Testis (tissue), 3 donors: ENCODE data around the gene ANO10. TPM values are rescaled to one million over a fixed set of nuclear protein-coding genes. Genes with fewer than 3 reads are reported as not detected.
"Not testable (repeated sequence)": the region's sequence is repeated elsewhere in the genome, so short reads cannot be mapped to it uniquely, and the experiment has no call there.

Experiments
- DNase-seq: peaks from one replicate; pipeline ENCODE4 v3.0.0-alpha.2; 2019
- H3K27ac ChIP-seq, 2 donors: fragments of 200-600 bp; sonication (generic); one replicate each; pipeline ENCODE4 v1.5.1; 2019
- H3K27me3 ChIP-seq: fragments of 200-600 bp; sonication (generic); one replicate; pipeline ENCODE4 v1.5.1; 2019
- H3K36me3 ChIP-seq: fragments of 200-600 bp; sonication (generic); one replicate; pipeline ENCODE4 v1.5.1; 2017; ENCODE audit warnings: low read depth; ENCODE audit errors: missing control alignments
- H3K4me1 ChIP-seq: fragments of 200-600 bp; sonication (generic); one replicate; pipeline ENCODE4 v1.5.1; 2019
- H3K4me3 ChIP-seq, 2 donors: fragments of 200-600 bp; sonication (generic); one replicate each; pipeline ENCODE4 v1.5.1; 2017 to 2019
- H3K9me3 ChIP-seq: fragments of 200-600 bp; sonication (generic); one replicate; pipeline ENCODE4 v1.5.1; 2017
- POLR2A ChIP-seq: fragments of 450-650 bp; IDR thresholded peaks from one replicate; pipeline ENCODE4 v1.6.1; 2017; ENCODE audit warnings: antibody characterized with exemption, mild to moderate bottlenecking, moderate library complexity
- WGBS, 2 donors: methylation state at CpG; one replicate each; pipeline ENCODE4 v1.1.5; 2018; 5-methylcytosine and 5-hydroxymethylcytosine counted together
- intact Hi-C: fragments of 100-400 bp; cut with DNase I; formaldehyde crosslinking; loops from one replicate; pipeline ENCODE4 v1.15.1; 2023; ENCODE audit warnings: low total_unique reads
- polyA plus RNA-seq: library from polyadenylated mRNA; stranded (reverse); fragments of 350-450 nt; fragmentation: Illumina TruSeq; extraction: RNeasy Lipid Tissue Mini Kit (QIAGEN cat#74804); gene quantifications from one replicate; pipeline ENCODE4 v1.2.3, GENCODE V29; 2014; ENCODE audit warnings: low read depth, low replicate concordance; ENCODE audit not compliant: insufficient read depth
- total RNA-seq, 2 donors: library from RNA; depleted of rRNA; stranded (reverse); fragments of >200 nt; gene quantifications; one replicate each; pipeline ENCODE4 v1.2.3, GENCODE V29; 2016
- TF ChIP-seq, protein P1 (sequence below), 3 experiments: fragments of 450-650 bp in 2 of 3; fragments of 200-600 bp in 1 of 3; sonication (generic) in 1 of 3; IDR thresholded peaks; one replicate each; pipeline ENCODE4 v1.5.1; 2016 to 2019; ENCODE audit warnings: antibody characterized with exemption in 3 of 3, mild to moderate bottlenecking in 2 of 3, moderate library complexity in 1 of 3

ANO10 gene
- total and polyA plus RNA-seq, 3 donors from 2014 or later: 19.9 to 26.3 (median 25.0) TPM

DNA sequence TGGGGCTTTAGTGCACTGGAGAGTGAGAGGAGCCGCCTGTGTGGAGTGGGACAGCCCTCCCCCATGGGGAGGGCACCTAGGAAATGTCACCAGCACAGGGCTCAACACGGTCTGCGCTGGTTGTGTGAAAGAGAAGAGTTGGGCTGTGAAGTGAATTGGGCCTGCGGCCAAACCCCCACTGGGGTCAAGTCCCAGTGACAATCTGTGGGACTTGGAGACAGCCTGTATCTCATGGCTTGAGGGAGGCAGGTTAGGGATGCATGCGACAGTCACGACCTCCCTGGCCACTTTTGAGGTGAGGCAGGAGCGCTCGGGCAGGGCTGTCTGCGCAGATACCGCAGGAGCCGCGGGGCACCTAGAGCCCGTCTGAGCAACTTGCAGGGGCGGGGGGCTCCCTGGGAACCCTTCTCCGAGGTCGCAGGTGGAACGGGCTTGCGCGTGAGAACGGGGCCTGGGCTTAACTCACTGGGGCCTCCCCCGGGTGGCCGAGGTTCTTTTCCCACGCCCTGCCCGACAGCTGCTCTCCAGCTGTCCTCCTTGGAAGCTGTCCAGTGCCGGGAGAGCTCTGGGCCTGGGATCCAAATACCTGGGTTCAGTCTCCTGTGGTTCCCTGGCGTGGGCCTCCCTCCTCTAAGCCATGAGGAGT is 258.1 kb downstream of the ANO10 start:
- H3K9me3 ChIP-seq: no peaks in the 10 kb centered on the region
- no peaks in the 10 kb centered on the region for H3K36me3 ChIP-seq
- H3K4me1 ChIP-seq: no peaks in the 10 kb centered on the region
- TF ChIP-seq, protein P1, sequence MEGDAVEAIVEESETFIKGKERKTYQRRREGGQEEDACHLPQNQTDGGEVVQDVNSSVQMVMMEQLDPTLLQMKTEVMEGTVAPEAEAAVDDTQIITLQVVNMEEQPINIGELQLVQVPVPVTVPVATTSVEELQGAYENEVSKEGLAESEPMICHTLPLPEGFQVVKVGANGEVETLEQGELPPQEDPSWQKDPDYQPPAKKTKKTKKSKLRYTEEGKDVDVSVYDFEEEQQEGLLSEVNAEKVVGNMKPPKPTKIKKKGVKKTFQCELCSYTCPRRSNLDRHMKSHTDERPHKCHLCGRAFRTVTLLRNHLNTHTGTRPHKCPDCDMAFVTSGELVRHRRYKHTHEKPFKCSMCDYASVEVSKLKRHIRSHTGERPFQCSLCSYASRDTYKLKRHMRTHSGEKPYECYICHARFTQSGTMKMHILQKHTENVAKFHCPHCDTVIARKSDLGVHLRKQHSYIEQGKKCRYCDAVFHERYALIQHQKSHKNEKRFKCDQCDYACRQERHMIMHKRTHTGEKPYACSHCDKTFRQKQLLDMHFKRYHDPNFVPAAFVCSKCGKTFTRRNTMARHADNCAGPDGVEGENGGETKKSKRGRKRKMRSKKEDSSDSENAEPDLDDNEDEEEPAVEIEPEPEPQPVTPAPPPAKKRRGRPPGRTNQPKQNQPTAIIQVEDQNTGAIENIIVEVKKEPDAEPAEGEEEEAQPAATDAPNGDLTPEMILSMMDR (IDR thresholded peaks at IDR 0.05): no peak
- TF ChIP-seq POLR2A: no peak
- no peaks in the 10 kb centered on the region for H3K27me3 ChIP-seq
- no peak overlapping the region for H3K4me3 ChIP-seq
- H3K27ac ChIP-seq: no peak overlapping the region
- peak; percentile 46 for DNase-seq
- 45 to 58% methylated on average over 4 to 23 of the region's 26 CpGs for WGBS, 2 donors
- intact Hi-C loops: no loop called here

DNA sequence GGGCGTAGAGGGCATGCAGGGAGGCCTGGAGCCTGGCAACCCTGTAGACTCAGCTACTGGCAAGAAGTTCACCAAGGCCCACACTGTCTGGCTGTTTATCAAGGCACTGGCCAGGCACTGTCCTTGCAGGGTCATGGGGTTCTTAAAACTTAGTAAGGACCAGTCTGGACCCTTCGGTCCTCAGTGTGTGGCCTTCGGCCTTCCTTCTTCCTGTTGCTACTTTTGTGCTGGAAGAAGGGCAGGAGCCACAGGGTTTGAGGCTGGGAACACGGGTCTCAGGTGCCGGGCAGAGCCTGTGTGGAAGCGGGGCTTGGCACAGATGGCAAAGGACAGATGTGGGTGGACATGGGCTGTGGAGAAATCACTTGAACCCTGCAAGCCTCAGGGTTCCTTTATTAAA is 258.9 kb downstream of the ANO10 start:
- no peaks in the 10 kb centered on the region for H3K9me3 ChIP-seq
- TF ChIP-seq, protein P1 (IDR thresholded peaks at IDR 0.05): no peak
- TF ChIP-seq POLR2A: no peak
- intact Hi-C loops: no loop called here
- H3K4me1 ChIP-seq: no peaks in the 10 kb centered on the region
- H3K4me3 ChIP-seq: no peak overlapping the region
- 76 to 90% methylated on average over 5 to 6 of the region's 6 CpGs for WGBS, 2 donors
- H3K27ac ChIP-seq: no peak overlapping the region
- no peaks in the 10 kb centered on the region for H3K27me3 ChIP-seq
- DNase-seq: no peak
- no peaks in the 10 kb centered on the region for H3K36me3 ChIP-seq

DNA sequence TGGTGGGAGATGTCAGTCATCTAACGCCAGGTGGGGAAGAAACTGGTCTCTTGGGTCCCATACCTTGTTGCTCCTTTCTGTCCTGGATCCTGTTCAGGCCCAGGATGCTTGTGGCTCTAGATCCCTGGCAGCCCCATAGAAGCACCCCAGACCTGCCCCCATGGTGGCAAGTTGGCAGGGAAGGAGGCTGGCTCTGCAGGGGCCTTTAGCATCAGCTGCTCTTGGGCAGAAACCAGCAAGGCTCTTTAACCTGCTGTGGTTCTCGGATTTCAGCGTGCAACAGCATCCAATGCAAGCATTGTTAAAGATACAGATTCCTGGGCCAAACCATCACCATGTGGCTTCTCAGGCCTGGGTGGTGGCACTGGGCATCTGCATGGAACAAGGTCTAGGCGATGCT is 259.6 kb downstream of the ANO10 start:
- Histone ChIP-seq H3K27me3 (no peaks in the 10 kb centered on the region), H3K36me3 (no peaks in the 10 kb centered on the region), H3K27ac (no peak overlapping the region), H3K4me3 (no peak overlapping the region), H3K4me1 (no peaks in the 10 kb centered on the region), H3K9me3 (no peaks in the 10 kb centered on the region)
- TF ChIP-seq, protein P1 (IDR thresholded peaks at IDR 0.05): no peak
- TF ChIP-seq POLR2A: no peak
- DNase-seq: no peak
- intact Hi-C loops: no loop called here
- 87 to 90% methylated on average over 4 of the region's 4 CpGs for WGBS, 2 donors

DNA sequence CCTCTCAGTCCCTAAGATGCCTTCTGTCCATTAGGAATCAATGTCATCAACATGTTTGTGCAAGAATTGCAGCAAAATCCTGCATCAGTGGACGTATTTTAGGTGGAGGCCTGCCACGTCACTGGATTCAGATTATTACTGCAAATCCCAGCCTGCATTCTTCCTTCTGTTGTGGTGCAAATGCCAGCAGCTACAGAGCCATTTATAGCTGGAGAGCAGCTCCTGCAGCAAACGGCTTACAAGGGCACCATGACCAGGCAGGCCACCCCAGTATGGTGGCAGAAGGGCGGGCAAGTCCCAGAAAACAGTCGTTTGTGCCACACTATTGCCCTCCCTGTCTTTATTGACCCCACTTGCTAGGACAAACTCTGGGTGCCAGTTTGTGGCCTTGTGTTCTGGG is 260.7 kb downstream of the ANO10 start:
- WGBS, 2 donors: 91% methylated on average over 5 of the region's 5 CpGs
- TF ChIP-seq, protein P1 (IDR thresholded peaks at IDR 0.05): no peak
- Histone ChIP-seq H3K27ac (no peak overlapping the region), H3K4me3 (no peak overlapping the region), H3K4me1 (no peaks in the 10 kb centered on the region), H3K36me3 (no peaks in the 10 kb centered on the region), H3K9me3 (no peaks in the 10 kb centered on the region), H3K27me3 (no peaks in the 10 kb centered on the region)
- intact Hi-C loops: no loop called here
- DNase-seq: no peak

DNA sequence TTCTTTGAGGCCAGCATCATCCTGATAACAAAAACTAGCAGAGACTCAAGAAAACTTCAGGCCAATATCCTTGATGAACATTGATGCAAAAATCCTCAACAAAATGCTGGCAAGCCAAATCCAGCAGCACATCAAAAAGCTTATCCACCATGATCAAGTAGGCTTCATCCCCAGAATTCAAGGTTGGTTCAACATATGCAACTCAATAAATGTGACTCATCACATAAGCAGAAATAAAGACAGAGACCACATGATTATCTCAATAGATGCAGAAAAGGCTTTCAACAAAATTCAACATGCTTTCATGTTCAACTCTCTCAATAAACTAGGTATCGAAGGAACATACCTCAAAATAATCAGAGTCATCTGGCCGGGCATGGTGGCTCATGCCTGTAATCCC is 265.8 kb downstream of the ANO10 start:
- H3K9me3 ChIP-seq, H3K27ac ChIP-seq, H3K36me3 ChIP-seq, DNase-seq, H3K4me3 ChIP-seq, intact Hi-C loops, H3K4me1 ChIP-seq, H3K27me3 ChIP-seq: not testable (repeated sequence)
- WGBS, 2 donors: 96 to 100% methylated on average over 2 of the region's 2 CpGs
